Keratinocyte (primary cell): ENCODE data around the gene FMN2. TPM values are rescaled to one million over a fixed set of nuclear protein-coding genes. Genes with fewer than 3 reads are reported as not detected.
"Not testable (repeated sequence)": the region's sequence is repeated elsewhere in the genome, so short reads cannot be mapped to it uniquely, and the experiment has no call there.

Source experiments
- DNase-seq: peaks from one replicate; pipeline ENCODE4 v3.0.0-alpha.2; 2011; ENCODE audit warnings: low read depth, missing footprints, low spot score
- FAIRE-seq: peaks from 2 replicates; lab custom pipeline; 2011; peaks lifted over from hg19 to GRCh38; lab: Jason Lieb, UNC
- H2AFZ ChIP-seq: 2 replicates; pipeline ENCODE4 v1.6.0; 2012; ENCODE audit warnings: low read length, control low read depth, inconsistent platforms; ENCODE audit not compliant: control insufficient read depth
- H3K27ac ChIP-seq: 2 replicates; pipeline ENCODE4 v1.5.1; 2011; ENCODE audit warnings: low read length; ENCODE audit not compliant: control insufficient read depth, insufficient read depth
- H3K27me3 ChIP-seq: 3 replicates; pipeline ENCODE4 v1.6.0; 2011; ENCODE audit warnings: low read length; ENCODE audit not compliant: control insufficient read depth, insufficient read depth; ENCODE audit errors: extremely low read depth
- H3K36me3 ChIP-seq, 2 experiments: 2 replicates in 1 of 2; 3 replicates in 1 of 2; pipeline ENCODE4 v1.5.1; 2011; ENCODE audit warnings: low read length in 2 of 2, mild to moderate bottlenecking in 1 of 2; ENCODE audit not compliant: control insufficient read depth in 2 of 2, insufficient read depth in 2 of 2; ENCODE audit errors: extremely low read depth in 1 of 2
- H3K4me1 ChIP-seq: 3 replicates; pipeline ENCODE4 v1.5.1; 2011; ENCODE audit warnings: low read length; ENCODE audit not compliant: control insufficient read depth, insufficient read depth; ENCODE audit errors: extremely low read depth
- H3K4me2 ChIP-seq: 3 replicates; pipeline ENCODE4 v1.6.0; 2011; ENCODE audit warnings: low read depth, low read length; ENCODE audit not compliant: control insufficient read depth, insufficient read depth; ENCODE audit errors: extremely low read depth
- H3K4me3 ChIP-seq, 3 experiments: fragments of 200-600 bp in 1 of 3; sonication (generic) in 1 of 3; 2 replicates in 2 of 3; 3 replicates in 1 of 3; pipeline ENCODE4 v1.5.1; 2011 to 2016; ENCODE audit warnings: low read length in 3 of 3, mild to moderate bottlenecking in 3 of 3, control low read depth in 2 of 3, inconsistent platforms in 1 of 3, low read depth in 1 of 3, mixed read lengths in 1 of 3, mixed run types in 1 of 3, moderate library complexity in 1 of 3; ENCODE audit not compliant: control insufficient read depth in 2 of 3, insufficient read depth in 2 of 3; ENCODE audit errors: extremely low read depth in 1 of 3
- H3K79me2 ChIP-seq: 2 replicates; pipeline ENCODE4 v1.6.0; 2012; ENCODE audit warnings: low read length; ENCODE audit not compliant: control insufficient read depth, insufficient read depth
- H3K9ac ChIP-seq: 3 replicates; pipeline ENCODE4 v1.6.0; 2011; ENCODE audit warnings: low read length; ENCODE audit not compliant: control insufficient read depth, insufficient read depth; ENCODE audit errors: extremely low read depth
- H3K9me1 ChIP-seq: 3 replicates; pipeline ENCODE4 v1.6.0; 2011; ENCODE audit warnings: low read length; ENCODE audit not compliant: control insufficient read depth, insufficient read depth; ENCODE audit errors: extremely low read depth
- H3K9me3 ChIP-seq: 2 replicates; pipeline ENCODE4 v1.5.1; 2012; ENCODE audit warnings: low read depth, low read length; ENCODE audit not compliant: control insufficient read depth
- H4K20me1 ChIP-seq: 3 replicates; pipeline ENCODE4 v1.6.0; 2011; ENCODE audit warnings: low read length; ENCODE audit not compliant: control insufficient read depth, insufficient read depth; ENCODE audit errors: extremely low read depth
- CTCF ChIP-seq, 3 experiments: IDR thresholded peaks in 1 of 3; conservative IDR thresholded peaks in 1 of 3; optimal IDR thresholded peaks in 1 of 3; 2 replicates in 2 of 3; 3 replicates in 1 of 3; pipeline versions ENCODE3 to v1.5.1; 2011; ENCODE audit warnings: low read length in 3 of 3, mild to moderate bottlenecking in 3 of 3, moderate library complexity in 2 of 3, control low read depth in 1 of 3, inconsistent platforms in 1 of 3; ENCODE audit not compliant: insufficient read depth in 2 of 3; ENCODE audit errors: extremely low read depth in 1 of 3
- EZH2 ChIP-seq: IDR thresholded peaks from one replicate; pipeline ENCODE4 v1.6.1; 2012; ENCODE audit warnings: inconsistent platforms, mild to moderate bottlenecking, low read length, moderate library complexity
- dilution Hi-C: fragments of 300-500 bp; cut with MboI; formaldehyde crosslinking; loops from one replicate; pipeline ENCODE4 v1.7.0; 2020; ENCODE audit warnings: low sequenced_read_pairs; ENCODE audit not compliant: extremely low pct_ligation_motif_present
- polyA plus RNA-seq, 5 experiments: library from polyadenylated mRNA; depleted of rRNA in 3 of 5; stranded (reverse) in 3 of 5; stranded (forward) in 1 of 5; unstranded in 1 of 5; fragments of >200 nt; gene quantifications; 1 replicate in 1 of 5; 2 replicates in 3 of 5; 3 replicates in 1 of 5; pipeline versions ENCODE4 v1.2.1 to v1.2.3, GENCODE V29; 2011 to 2012; ENCODE audit warnings: missing spikeins in 2 of 5, low read depth in 1 of 5, low replicate concordance in 1 of 5

FMN2 gene
- polyA plus RNA-seq, 1 donor (not counting 4 experiments of a cell fraction or from before 2014, with no cell fraction given), result not detected

- FAIRE-seq, result no peak
- DNase-seq, result no peak
- Histone ChIP-seq H3K27me3 (no peaks in the 10 kb centered on the region), H3K79me2 (no peaks in the 10 kb centered on the region), H3K4me2 (no peak overlapping the region), H3K9me1 (no peaks in the 10 kb centered on the region), H3K9me3 (no peaks in the 10 kb centered on the region), H4K20me1 (no peaks in the 10 kb centered on the region), H3K4me3 (no peak overlapping the region), H3K36me3 (no peaks in the 10 kb centered on the region), H3K9ac (no peak overlapping the region), H3K27ac (no peak overlapping the region), H2AFZ (no peak overlapping the region), H3K4me1 (no peaks in the 10 kb centered on the region)
- dilution Hi-C loops, result no loop called here
- TF ChIP-seq EZH2, result no peak
- TF ChIP-seq CTCF (optimal IDR thresholded peaks at IDR 0.05 in 1 of 3, IDR thresholded peaks at IDR 0.05 in 1 of 3, conservative IDR thresholded peaks at IDR 0.05 in 1 of 3; ENCODE audit: extremely low read depth in 1 of 3, insufficient read depth in 2 of 3, low read length in 3 of 3), result no peak
Observed at GRCh38 chr1:240320659-240321058, 229.0 kb downstream of the FMN2 start.

GRCh38 chr1:240322943-240323342 lies 231.3 kb downstream of the FMN2 start:
- FAIRE-seq (no peak), DNase-seq (no peak)
- Histone ChIP-seq H3K9me1 (no peaks in the 10 kb centered on the region), H3K27ac (no peak overlapping the region), H3K36me3 (no peaks in the 10 kb centered on the region), H3K4me3 (no peak overlapping the region), H3K4me1 (no peaks in the 10 kb centered on the region), H3K27me3 (no peaks in the 10 kb centered on the region), H3K4me2 (no peak overlapping the region), H3K9me3 (no peaks in the 10 kb centered on the region), H4K20me1 (no peaks in the 10 kb centered on the region), H3K79me2 (no peaks in the 10 kb centered on the region), H2AFZ (no peak overlapping the region), H3K9ac (no peak overlapping the region)
- TF ChIP-seq CTCF (optimal IDR thresholded peaks at IDR 0.05 in 1 of 3, IDR thresholded peaks at IDR 0.05 in 1 of 3, conservative IDR thresholded peaks at IDR 0.05 in 1 of 3; ENCODE audit: extremely low read depth in 1 of 3, insufficient read depth in 2 of 3, low read length in 3 of 3) (no peak), EZH2 (no peak)
- dilution Hi-C loops, result no loop called here

GRCh38 chr1:240328382-240328781 lies 236.7 kb downstream of the FMN2 start:
- dilution Hi-C loops, result not testable (repeated sequence)

More at GRCh38 chr1:240328382-240328781, 236.7 kb downstream of the FMN2 start:
- not testable (repeated sequence) for H3K4me2 ChIP-seq, DNase-seq, FAIRE-seq, H3K9me1 ChIP-seq, H3K36me3 ChIP-seq, H3K27me3 ChIP-seq, H3K27ac ChIP-seq, H3K9ac ChIP-seq, H3K4me1 ChIP-seq, H3K79me2 ChIP-seq, H2AFZ ChIP-seq, H3K9me3 ChIP-seq, H3K4me3 ChIP-seq, H4K20me1 ChIP-seq
